Activated CD4-positive, alpha-beta T cell treated with anti-CD3 and anti-CD28 coated beads, Interleukin-2, amount 50 U/mL, for 4 hours (primary cell): ENCODE measurements around the gene NEO1.
A peak's percentile ranks its signal among the peaks of the same experiment; 100 is the strongest.
"Not testable (repeated sequence)": the region's sequence is repeated elsewhere in the genome, so short reads cannot be mapped to it uniquely, and the experiment has no call there.

ENCODE experiments used
- DNase-seq, 2 experiments: peaks; one replicate each; pipeline ENCODE4 v3.0.0-alpha.2; 2020

Gene NEO1

GRCh38 chr15:73212424-73212823, 160.2 kb downstream of the NEO1 start:
- DNase-seq, result no peak

GRCh38 chr15:73221450-73221849, 169.2 kb downstream of the NEO1 start:
- DNase-seq, result not testable (repeated sequence)

- peak; percentile 21 to 36 for DNase-seq
Measured at GRCh38 chr15:73225358-73226015, 173.2 kb downstream of the NEO1 start.

GRCh38 chr15:73226093-73226814, 174.0 kb downstream of the NEO1 start:
- DNase-seq, result no peak

- DNase-seq, result no peak
Measured at GRCh38 chr15:73227433-73228056, 175.3 kb downstream of the NEO1 start.

- no peak for DNase-seq
Measured at GRCh38 chr15:73228128-73228646, 175.9 kb downstream of the NEO1 start.

GRCh38 chr15:73231661-73232419, 179.6 kb downstream of the NEO1 start:
- DNase-seq, result no peak

GRCh38 chr15:73232776-73233175, 180.5 kb downstream of the NEO1 start:
- no peak for DNase-seq

GRCh38 chr15:73233623-73234022, 181.4 kb downstream of the NEO1 start:
- DNase-seq, result no peak

- DNase-seq, result no peak
Measured at GRCh38 chr15:73237910-73238309, 185.6 kb downstream of the NEO1 start.

GRCh38 chr15:73239564-73240215, 187.4 kb downstream of the NEO1 start:
- DNase-seq, result no peak

- DNase-seq, result peak; percentile 68 to 73
Measured at GRCh38 chr15:73240866-73241499, 188.7 kb downstream of the NEO1 start.

- DNase-seq, result no peak
Measured at GRCh38 chr15:73244333-73244732, 192.1 kb downstream of the NEO1 start.

- no peak for DNase-seq
Measured at GRCh38 chr15:73246439-73246838, 194.2 kb downstream of the NEO1 start.

GRCh38 chr15:73246898-73247297, 194.6 kb downstream of the NEO1 start:
- DNase-seq, result no peak

- no peak for DNase-seq
Measured at GRCh38 chr15:73247331-73247730, 195.1 kb downstream of the NEO1 start.

GRCh38 chr15:73249499-73249898, 197.2 kb downstream of the NEO1 start:
- DNase-seq, result no peak

GRCh38 chr15:73254598-73254997, 202.3 kb downstream of the NEO1 start:
- DNase-seq, result no peak

- no peak for DNase-seq
Measured at GRCh38 chr15:73258271-73259108, 206.2 kb downstream of the NEO1 start.

GRCh38 chr15:73264881-73265280, 212.6 kb downstream of the NEO1 start:
- DNase-seq, result no peak

- peak; percentile 25 to 40 for DNase-seq
Measured at GRCh38 chr15:73265536-73266153, 213.4 kb downstream of the NEO1 start.
